Measurements from ENCODE around the gene TAF11L8.
A peak's percentile ranks its signal among the peaks of the same experiment; 100 is the strongest.
"Not testable (repeated sequence)": the region's sequence is repeated elsewhere in the genome, so short reads cannot be mapped to it uniquely, and the experiment has no call there.

The TAF11L8 gene

DNA sequence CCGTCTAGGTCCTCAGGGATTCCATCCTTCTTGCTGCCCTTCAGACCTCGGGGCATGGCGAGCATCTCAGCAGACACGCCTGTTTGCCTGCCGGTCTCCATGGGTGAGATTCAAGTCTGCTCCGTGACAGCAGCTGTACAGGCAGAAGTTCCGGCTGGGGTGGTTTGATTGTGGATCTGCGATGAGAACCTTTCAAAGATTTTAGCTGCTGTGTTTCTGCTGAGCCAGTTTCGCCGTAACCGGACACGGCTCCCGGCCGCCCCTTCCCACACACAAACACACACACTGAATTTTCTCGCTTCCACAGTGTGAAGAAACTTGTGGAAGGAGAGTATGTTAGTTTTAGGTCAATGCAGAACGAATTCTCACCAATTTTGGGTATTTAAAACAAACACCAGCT lies at the start of gene TAF11L8:
TSS of gene TAF11L8 (minus strand) at position 101 of the 400 bp plus-strand sequence.
- intact Hi-C loops (cut with DNase I); DNase-seq: not testable (repeated sequence)

DNA sequence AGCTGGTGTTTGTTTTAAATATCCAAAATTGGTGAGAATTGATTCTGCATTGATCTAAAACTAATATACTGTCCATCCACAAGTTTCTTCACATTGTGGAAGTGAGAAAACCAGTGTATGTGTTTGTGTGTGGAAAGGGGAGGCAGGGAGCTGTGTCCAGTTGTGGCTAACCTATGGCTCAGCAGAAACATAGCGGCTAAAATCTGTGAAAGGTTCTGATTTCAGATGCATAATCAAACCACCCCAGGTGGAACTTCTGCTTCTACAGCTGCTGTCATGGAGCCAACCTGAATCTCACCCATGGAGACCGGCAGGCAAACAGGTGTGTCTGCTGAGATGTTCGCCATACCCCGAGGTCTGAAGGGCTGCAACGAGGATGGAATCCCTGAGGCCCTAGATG lies 43.4 kb upstream of the TAF11L8 start, which contains the start of gene TAF11L14:
TSS of gene TAF11L14 (plus strand) at position 301 of the 400 bp plus-strand sequence.
- intact Hi-C loops (cut with DNase I) = no loop called here
- no peak for DNase-seq

DNA sequence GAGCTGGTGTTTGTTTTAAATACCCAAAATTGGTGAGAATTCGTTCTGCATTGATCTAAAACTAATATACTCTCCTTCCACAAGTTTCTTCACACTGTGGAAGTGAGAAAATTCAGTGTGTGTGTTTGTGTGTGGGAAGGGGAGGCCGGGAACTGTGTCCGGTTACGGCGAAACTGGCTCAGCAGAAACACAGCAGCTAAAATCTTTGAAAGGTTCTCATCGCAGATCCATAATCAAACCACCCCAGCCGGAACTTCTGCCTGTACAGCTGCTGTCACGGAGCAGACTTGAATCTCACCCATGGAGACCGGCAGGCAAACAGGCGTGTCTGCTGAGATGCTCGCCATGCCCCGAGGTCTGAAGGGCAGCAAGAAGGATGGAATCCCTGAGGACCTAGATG lies 41.0 kb upstream of the TAF11L8 start, which contains the start of gene TAF11L13:
TSS of gene TAF11L13 (plus strand) at position 301 of the 400 bp plus-strand sequence.
- intact Hi-C loops (cut with DNase I); DNase-seq: not testable (repeated sequence)

DNA sequence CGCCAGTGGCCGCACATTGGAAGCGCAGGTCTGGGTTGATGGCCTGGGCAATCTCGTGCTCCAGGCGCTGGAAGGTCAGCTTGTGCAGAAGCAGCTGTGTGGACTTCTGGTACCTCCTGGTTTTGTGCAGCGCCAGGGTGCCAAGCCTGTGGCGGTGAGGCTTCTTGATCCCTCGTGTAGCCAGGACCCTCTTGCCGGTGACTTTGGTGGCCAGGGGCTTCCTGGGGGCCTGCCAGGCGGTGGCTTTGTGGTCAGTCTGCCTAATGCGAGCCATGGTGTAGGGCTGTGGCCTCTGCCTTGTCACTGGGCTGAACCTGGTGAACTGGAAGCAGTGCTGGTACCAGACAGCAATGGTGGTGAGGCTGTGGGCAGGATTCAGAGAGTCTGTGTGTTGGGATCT lies 34.9 kb upstream of the TAF11L8 start:
- peak in 1 of 10 donors; percentile 80 for DNase-seq
- intact Hi-C loops (cut with DNase I) = no loop called here

DNA sequence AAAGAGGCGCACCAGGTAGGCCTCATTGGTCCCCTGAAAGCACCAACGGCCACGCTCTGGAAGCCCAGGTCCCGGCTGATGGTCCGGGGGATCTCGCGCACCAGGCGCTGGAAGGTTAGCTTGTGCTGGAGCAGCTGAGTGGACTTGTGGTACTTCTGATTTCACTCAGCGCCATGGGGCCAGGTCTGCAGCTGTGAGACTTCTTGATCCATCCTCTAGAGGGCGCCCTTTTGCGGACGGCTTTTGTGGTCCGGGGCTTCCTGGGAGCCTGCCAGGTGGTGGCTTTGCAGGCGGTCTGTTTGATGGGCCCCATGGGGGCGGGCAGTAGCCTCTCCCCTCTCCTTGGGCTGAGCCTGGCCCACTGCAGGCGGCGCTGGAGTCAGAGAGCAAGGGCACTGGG lies 29.9 kb upstream of the TAF11L8 start:
- intact Hi-C loops (cut with DNase I) = no loop called here
- peak in 2 of 10 donors; percentile 55 to 72 for DNase-seq

DNA sequence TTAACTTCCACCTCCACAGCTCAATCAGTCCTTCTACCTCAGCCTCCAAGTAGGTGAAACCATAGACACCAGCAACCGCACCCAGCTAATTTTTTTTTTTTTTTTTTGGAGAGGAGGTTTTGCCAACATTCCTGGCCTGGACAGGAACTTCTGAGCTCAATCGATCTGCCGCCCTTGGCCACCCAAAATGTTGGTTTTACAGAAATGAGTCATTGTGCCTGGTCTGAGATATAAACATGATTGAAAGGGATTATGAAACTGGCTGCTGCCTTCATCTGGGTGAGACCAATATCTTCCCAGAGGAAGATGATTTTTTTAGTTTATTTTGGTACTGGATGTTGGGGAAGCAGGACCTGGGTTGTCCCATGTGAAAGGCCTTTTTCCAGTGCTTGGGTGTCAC lies 28.6 kb upstream of the TAF11L8 start:
- DNase-seq = no peak
- intact Hi-C loops (cut with DNase I) = no loop called here

DNA sequence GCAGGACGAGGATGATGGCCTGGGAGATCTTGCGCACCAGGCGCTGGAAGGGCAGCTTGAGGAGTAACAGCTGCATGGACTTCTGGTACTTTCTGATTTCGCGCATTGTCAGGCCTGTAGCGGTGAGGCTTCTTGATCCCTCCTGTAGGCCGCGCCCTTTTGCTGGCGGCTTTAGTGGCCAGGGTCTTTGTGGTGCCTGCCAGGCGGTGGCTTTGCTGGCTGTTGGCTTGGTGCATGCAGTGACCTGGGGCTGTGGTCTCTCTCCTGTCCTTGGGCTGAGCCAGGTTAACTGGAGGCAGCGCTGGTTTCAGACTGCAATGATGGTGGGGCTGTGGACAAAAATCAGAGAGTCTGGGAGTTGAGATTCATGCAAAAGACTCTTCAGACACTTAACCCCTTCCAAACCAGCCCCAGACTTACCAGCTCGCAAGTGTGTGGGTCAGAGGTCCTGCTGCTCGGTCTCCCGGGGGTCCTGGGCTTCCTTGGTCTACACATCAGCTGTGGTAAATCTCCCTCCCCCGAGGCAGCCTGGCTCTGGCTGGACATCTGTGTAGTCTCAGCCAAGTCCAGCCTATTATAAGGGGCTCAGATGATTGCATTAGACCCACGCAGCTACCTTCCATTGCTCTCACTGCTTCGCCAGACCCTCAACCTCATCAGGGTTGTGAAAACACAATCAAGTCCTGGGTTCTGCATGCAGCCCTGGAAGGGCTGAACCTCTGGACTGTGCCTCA lies 24.3 kb upstream of the TAF11L8 start:
- DNase-seq = peak in 1 of 10 donors; percentile 62
- intact Hi-C loops (cut with DNase I) = no loop called here

DNA sequence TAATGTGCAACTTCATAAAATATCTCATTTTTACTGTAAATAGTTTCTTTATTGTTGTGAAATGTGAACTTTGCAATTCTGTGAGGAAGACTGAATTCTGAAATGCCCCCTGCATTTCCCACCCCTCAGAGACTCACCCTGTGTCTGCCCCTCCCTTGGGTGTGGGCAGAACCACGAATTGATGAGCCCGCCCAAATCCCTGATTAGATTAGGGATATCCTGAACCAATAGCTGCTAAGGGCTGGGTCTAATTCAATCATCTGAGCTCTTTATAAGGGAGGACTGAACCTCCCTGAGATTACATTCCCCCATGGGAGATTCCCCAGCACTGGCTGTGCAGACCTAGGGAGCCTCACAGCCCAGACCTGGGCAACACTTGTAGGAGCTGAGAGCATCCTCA lies 19.3 kb upstream of the TAF11L8 start, which contains the start of gene TAF11L12:
TSS of gene TAF11L12 (plus strand) at position 301 of the 400 bp plus-strand sequence.
- DNase-seq; intact Hi-C loops (cut with DNase I): not testable (repeated sequence)

DNA sequence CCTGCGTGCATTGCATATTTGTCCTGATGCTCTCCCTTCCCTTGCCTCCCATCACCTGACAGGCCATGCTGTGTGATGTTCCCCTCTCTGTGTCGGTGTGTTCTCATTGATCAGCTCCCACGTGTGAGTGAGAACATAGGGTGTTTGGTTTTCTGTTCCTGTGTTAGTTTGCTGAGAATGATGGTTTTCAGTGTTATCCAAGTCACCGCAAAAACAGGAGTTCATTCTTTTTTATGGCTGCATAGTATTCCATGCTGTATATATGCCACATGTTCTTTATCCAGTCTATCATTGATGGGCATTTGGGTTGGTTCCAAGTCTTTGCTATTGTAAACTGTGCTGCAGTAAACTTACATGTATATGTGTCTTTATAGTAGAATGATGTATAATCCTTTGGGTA lies 16.7 kb upstream of the TAF11L8 start:
- DNase-seq; intact Hi-C loops (cut with DNase I): not testable (repeated sequence)

DNA sequence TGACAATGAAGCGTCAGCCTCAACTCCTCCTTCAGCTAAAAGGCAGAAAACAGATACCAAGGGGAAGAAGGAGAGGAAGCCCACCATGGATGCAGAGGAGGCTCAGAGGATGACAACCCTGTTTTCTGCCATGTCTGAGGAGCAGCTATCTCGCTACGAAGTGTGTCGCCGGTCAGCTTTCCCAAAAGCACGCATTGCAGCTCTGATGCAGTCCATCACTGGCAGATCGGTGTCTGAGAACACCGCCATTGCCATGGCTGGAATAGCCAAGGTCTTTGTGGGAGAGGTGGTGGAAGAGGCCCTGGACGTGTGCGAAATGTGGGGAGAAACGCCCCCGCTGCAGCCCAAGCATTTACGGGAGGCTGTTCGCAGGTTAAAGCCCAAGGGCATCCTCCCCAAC lies 14.2 kb upstream of the TAF11L8 start:
- intact Hi-C loops (cut with DNase I) = no loop called here
- no peak for DNase-seq

DNA sequence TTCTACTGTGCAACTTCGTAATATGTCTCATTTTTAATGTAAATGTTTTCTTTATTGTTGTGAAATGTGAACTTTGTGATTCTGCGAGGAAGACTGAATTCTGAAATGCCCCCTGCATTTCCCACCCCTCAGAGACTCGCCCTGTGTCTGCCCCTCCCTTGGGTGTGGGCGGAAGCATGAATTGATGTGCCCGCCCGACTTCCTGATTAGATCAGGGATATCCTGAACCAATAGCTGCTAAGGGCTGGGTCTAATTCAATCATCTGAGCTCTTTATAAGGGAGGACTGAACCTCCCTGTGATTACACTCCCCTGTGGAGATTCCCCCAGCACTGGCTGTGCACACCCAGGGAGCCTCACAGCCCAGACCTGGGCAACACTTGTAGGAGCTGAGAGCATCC lies 13.1 kb upstream of the TAF11L8 start, which contains the start of gene TAF11L11:
TSS of gene TAF11L11 (plus strand) at position 304 of the 400 bp plus-strand sequence.
- intact Hi-C loops (cut with DNase I); DNase-seq: not testable (repeated sequence)

DNA sequence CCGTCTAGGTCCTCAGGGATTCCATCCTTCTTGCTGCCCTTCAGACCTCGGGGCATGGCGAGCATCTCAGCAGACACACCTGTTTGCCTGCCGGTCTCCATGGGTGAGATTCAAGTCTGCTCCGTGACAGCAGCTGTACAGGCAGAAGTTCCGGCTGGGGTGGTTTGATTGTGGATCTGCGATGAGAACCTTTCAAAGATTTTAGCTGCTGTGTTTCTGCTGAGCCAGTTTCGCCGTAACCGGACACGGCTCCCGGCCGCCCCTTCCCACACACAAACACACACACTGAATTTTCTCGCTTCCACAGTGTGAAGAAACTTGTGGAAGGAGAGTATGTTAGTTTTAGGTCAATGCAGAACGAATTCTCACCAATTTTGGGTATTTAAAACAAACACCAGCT lies 7.0 kb upstream of the TAF11L8 start, which contains the start of gene TAF11L10:
TSS of gene TAF11L10 (minus strand) at position 101 of the 400 bp plus-strand sequence.
- DNase-seq; intact Hi-C loops (cut with DNase I): not testable (repeated sequence)

DNA sequence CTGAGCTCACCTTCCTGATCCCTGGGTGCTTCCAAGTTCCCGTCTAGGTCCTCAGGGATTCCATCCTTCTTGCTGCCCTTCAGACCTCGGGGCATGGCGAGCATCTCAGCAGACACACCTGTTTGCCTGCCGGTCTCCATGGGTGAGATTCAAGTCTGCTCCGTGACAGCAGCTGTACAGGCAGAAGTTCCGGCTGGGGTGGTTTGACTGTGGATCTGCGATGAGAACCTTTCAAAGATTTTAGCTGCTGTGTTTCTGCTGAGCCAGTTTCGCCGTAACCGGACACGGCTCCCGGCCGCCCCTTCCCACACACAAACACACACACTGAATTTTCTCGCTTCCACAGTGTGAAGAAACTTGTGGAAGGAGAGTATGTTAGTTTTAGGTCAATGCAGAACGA lies 3.5 kb upstream of the TAF11L8 start, which contains the start of gene TAF11L9:
TSS of gene TAF11L9 (minus strand) at position 140 of the 400 bp plus-strand sequence.
- peak in 1 of 10 donors; percentile 84 for DNase-seq
- intact Hi-C loops (cut with DNase I) = not testable (repeated sequence)

DNA sequence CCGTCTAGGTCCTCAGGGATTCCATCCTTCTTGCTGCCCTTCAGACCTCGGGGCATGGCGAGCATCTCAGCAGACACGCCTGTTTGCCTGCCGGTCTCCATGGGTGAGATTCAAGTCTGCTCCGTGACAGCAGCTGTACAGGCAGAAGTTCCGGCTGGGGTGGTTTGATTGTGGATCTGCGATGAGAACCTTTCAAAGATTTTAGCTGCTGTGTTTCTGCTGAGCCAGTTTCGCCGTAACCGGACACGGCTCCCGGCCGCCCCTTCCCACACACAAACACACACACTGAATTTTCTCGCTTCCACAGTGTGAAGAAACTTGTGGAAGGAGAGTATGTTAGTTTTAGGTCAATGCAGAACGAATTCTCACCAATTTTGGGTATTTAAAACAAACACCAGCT lies 5.1 kb downstream of the TAF11L8 start, which contains the start of gene TAF11L7:
TSS of gene TAF11L7 (minus strand) at position 101 of the 400 bp plus-strand sequence.
- intact Hi-C loops (cut with DNase I); DNase-seq: not testable (repeated sequence)

All from posterior cingulate gyrus (tissue), 11 donors.